ENCODE measurements around the gene PAQR7.

Gene PAQR7

DNA sequence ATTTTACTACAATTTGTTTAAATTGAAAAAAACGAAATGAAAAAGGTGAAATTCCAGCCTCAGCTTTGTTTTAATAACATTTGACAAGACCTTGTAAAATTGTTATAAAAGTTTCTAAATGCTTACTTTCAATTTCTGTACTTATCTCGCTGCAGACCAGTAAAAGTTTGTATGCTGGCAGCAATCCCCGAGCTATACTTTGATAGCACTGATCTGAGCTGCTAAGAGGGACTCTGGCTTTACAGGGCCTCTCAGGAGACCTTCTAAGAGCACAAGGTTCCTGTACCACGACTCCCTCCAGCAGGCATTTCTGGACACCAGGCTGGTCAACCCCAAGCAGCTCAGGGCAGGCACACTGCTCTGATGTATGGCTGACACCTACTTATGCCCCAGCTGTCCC is 17.6 kb upstream of the PAQR7 start:
- DNase-seq (ENCODE audit: low spot score in 2 of 2): no peak
- H3K9me3 ChIP-seq: no peaks in the 10 kb centered on the region
- peaks cover 6% of the 10 kb centered on the region for H3K36me3 ChIP-seq (replicated peaks)
- H3K4me3 ChIP-seq: no peak overlapping the region
- H3K27me3 ChIP-seq (ENCODE audit: low read depth): no peaks in the 10 kb centered on the region
- in situ Hi-C loops (cut with MboI; ENCODE audit: low sequenced_read_pairs): no loop called here
- peaks cover 5% of the 10 kb centered on the region for H3K4me1 ChIP-seq

DNA sequence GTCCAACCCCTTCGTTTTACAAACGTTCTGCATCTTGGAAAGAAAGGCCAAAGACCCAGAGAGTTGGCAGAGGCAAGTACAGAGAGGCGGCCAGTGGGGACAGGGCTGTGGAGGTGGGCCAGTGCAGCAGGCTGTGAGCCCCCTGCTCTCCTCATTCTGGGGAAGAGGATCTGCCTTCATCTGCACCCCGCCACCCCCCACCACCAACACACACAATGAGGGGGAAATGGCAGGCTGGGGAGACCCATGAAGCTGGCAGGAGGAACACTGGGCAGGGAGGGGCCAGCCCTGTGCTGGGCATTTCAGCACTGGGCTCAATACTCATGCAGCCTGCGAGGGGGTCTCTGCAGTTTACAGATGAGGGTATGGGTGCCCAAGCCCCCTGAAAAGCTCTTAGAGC is 16.1 kb upstream of the PAQR7 start:
- Histone ChIP-seq H3K36me3 (replicated peaks) (peaks cover 2% of the 10 kb centered on the region), H3K27me3 (ENCODE audit: low read depth) (no peaks in the 10 kb centered on the region), H3K9me3 (no peaks in the 10 kb centered on the region), H3K4me3 (no peak overlapping the region), H3K4me1 (peaks cover 5% of the 10 kb centered on the region)
- in situ Hi-C loops (cut with MboI; ENCODE audit: low sequenced_read_pairs): no loop called here
- DNase-seq (ENCODE audit: low spot score in 2 of 2): no peak

DNA sequence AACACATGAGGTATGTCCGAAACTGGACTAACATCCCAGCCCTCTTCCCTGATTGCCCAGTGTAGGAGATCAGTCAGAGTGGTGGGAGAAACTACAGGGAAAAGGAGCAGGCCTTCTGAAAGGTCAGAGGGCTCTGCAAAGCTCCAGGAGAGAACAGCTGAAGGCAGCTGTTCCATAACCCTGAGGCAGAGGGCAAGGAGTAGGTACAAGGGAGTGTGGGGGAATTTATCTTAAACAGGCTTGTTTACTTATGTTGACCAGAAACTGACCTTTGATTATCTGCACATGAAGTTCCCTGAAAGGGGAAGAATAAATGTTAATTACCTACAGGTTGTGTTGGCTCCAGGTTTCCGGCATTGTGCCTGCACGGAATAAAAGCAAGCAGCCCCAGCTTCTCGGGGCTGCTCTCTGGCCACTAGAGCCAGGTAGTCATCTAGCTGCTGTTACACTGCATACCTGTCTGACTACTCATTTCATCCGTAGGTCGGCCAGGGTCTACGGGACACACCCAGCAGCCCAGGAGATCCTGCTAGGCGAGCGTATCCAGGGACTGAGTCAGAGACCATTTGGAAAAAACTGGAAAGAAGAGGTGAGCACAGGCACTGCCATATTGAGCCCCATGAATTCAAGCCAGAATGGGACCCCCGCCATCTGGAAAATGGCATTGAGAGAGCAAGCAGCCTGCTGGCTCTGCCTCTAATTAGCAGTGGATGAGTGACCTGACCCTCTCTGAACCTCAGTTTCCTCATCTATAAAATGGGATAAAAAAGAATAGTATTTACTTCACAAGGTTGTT is 14.9 kb upstream of the PAQR7 start:
- in situ Hi-C loops (cut with MboI; ENCODE audit: low sequenced_read_pairs): no loop called here
- DNase-seq (ENCODE audit: low spot score in 2 of 2): no peak
- H3K4me1 ChIP-seq: peaks cover 3% of the 10 kb centered on the region
- peaks cover 2% of the 10 kb centered on the region; the same call in 1 of the 2 replicates for H3K36me3 ChIP-seq (replicated peaks)
- no peaks in the 10 kb centered on the region for H3K9me3 ChIP-seq
- H3K4me3 ChIP-seq: no peak overlapping the region
- no peaks in the 10 kb centered on the region for H3K27me3 ChIP-seq (ENCODE audit: low read depth)

DNA sequence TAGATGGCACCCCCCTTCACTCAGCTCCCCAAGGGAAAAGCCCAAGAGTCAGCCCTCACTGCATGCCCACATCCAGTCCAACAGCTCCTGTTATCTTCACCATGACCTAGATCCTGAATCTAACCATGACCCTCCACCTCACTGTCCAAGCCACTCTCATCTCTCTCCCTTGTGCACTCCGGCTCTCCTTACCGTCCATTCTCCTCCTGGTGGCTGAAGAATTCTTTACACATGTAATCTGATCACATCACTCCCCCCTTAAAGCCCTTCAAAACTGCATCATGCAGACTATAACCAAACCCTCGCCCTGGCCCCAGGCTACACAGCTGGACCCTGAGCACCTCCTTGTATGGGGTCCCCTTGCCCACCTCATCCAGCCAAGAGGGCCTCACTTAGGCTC is 14.0 kb upstream of the PAQR7 start:
- DNase-seq (ENCODE audit: low spot score in 2 of 2): no peak
- in situ Hi-C loops (cut with MboI; ENCODE audit: low sequenced_read_pairs): no loop called here
- Histone ChIP-seq H3K36me3 (replicated peaks) (no peaks in the 10 kb centered on the region; the same call in 1 of the 2 replicates), H3K4me3 (no peak overlapping the region), H3K9me3 (no peaks in the 10 kb centered on the region), H3K4me1 (no peaks in the 10 kb centered on the region), H3K27me3 (ENCODE audit: low read depth) (no peaks in the 10 kb centered on the region)

DNA sequence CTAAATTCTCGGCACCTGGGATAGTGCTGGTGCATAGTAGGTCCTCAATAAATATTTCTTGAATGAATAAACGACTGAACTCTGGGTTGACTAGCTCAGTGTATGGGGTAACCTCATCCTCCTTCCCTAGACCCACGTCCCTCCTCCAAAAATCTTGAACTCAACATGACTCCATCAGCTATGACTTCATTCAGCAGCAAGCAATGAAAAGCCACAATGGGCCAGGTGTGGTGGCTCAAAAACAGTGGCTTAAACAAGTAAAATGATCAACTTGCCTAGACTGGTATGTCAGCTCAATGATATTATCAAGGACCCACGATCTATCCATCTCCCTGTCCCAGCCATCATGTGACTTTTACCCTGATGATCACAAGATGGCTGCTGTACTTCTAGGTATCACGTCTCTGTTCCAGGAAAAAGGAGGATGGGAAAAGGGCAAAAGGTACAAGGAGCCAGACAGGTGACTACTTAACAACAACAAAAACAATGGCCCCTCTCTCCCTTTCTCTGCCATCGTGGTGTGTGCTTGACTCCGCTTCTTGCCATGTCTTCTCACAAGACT is 13.0 kb upstream of the PAQR7 start:
- no peaks in the 10 kb centered on the region for H3K36me3 ChIP-seq (replicated peaks)
- no peaks in the 10 kb centered on the region for H3K27me3 ChIP-seq (ENCODE audit: low read depth)
- no peaks in the 10 kb centered on the region for H3K9me3 ChIP-seq
- in situ Hi-C loops (cut with MboI; ENCODE audit: low sequenced_read_pairs): no loop called here
- no peaks in the 10 kb centered on the region for H3K4me1 ChIP-seq
- DNase-seq (ENCODE audit: low spot score in 2 of 2): no peak
- no peak overlapping the region for H3K4me3 ChIP-seq

DNA sequence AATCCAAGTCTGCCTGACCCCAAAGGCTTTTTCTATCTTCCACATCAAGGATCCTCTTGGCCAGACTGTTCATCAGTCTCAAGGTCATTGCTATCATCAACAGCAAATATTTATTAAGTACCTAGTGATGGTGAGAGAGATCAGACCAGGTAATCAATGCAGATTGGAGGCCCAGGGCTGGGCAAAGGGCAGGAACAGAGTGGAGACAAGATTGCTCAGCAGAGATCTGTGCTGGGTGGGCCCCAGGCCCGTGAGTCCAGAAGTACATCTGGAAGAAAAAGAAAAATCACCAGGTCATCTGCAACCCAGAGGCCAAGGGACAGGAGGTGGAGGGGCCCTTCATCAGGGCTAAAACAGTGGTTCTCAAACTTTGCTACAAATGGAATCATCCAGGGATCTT is 10.1 kb upstream of the PAQR7 start:
- DNase-seq (ENCODE audit: low spot score in 2 of 2): no peak
- Histone ChIP-seq H3K4me3 (no peak overlapping the region), H3K27me3 (ENCODE audit: low read depth) (no peaks in the 10 kb centered on the region), H3K36me3 (replicated peaks) (no peaks in the 10 kb centered on the region), H3K9me3 (no peaks in the 10 kb centered on the region), H3K4me1 (no peaks in the 10 kb centered on the region)
- in situ Hi-C loops (cut with MboI; ENCODE audit: low sequenced_read_pairs): no loop called here

DNA sequence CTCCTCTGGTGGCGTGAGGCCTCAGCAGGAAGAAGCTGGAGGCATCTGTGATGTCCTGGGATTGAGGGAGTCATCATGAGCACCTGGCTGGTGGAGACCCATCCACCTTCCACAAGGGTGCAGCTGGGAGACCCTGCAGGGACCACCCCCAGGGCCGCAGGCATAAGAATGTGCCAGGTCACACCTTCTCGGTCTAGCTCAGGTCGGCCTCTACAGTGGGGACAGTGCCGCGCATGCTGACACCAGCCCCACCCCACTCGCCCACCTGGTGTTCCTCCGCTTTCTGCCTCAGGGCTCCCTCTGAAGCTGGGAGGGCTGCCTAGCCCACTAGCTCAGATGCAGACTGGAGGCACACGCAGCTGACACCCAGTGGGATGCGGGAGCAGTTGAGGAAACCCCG is 5.8 kb upstream of the PAQR7 start:
- H3K9me3 ChIP-seq: no peaks in the 10 kb centered on the region
- H3K4me1 ChIP-seq: no peaks in the 10 kb centered on the region
- H3K27me3 ChIP-seq (ENCODE audit: low read depth): no peaks in the 10 kb centered on the region
- no peak for DNase-seq (ENCODE audit: low spot score in 2 of 2)
- in situ Hi-C loops (cut with MboI; ENCODE audit: low sequenced_read_pairs): no loop called here
- no peak overlapping the region for H3K4me3 ChIP-seq
- no peaks in the 10 kb centered on the region for H3K36me3 ChIP-seq (replicated peaks)

DNA sequence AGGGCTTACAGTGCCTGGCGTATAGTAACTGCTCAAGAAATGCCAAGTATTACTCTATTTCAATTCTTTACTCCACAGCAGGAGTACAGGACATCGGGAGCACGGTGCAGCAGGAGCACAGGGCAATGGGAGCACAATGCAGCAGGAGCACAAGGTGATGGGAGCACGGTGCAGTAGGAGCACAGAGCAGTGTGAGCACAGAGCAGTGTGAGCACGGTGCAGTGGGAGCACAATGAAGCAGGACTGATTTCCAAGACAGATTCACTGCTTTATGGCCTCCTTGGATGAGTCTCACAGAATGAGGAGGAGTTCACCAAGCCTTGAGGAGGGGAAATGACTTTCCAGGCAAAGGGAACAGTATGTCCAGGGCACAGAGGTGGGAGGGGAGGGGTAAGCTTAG is 5.0 kb upstream of the PAQR7 start:
- Histone ChIP-seq H3K36me3 (replicated peaks) (no peaks in the 10 kb centered on the region), H3K9me3 (no peaks in the 10 kb centered on the region), H3K27me3 (ENCODE audit: low read depth) (no peaks in the 10 kb centered on the region), H3K4me1 (peaks cover 3% of the 10 kb centered on the region; the same call in 1 of the 2 replicates), H3K4me3 (no peak overlapping the region)
- in situ Hi-C loops (cut with MboI; ENCODE audit: low sequenced_read_pairs): no loop called here
- DNase-seq (ENCODE audit: low spot score in 2 of 2): no peak

DNA sequence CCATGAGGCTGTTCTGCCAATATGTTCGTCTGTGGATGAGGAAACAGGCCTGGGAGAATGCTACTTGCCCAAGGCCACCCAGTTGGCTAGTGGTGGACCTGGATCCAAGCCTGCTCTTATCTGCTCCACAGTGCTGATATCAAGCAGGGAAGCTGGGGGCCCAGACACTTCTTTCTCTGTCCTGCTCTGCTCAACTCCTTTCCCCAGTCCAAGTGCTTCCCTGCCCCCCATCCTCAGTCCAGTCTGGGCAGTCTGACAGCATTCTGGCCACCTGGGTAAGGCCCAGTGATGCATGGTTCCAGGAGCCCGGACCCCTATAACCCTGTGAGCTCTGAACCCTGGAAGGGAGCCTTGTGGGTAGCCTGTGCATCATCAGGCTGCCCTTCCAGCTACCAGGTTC is 4.2 kb upstream of the PAQR7 start:
- no peaks in the 10 kb centered on the region for H3K9me3 ChIP-seq
- peaks cover 8% of the 10 kb centered on the region for H3K4me1 ChIP-seq
- in situ Hi-C loops (cut with MboI; ENCODE audit: low sequenced_read_pairs): no loop called here
- no peaks in the 10 kb centered on the region for H3K36me3 ChIP-seq (replicated peaks)
- H3K27me3 ChIP-seq (ENCODE audit: low read depth): no peaks in the 10 kb centered on the region
- no peak for DNase-seq (ENCODE audit: low spot score in 2 of 2)
- no peak overlapping the region for H3K4me3 ChIP-seq

DNA sequence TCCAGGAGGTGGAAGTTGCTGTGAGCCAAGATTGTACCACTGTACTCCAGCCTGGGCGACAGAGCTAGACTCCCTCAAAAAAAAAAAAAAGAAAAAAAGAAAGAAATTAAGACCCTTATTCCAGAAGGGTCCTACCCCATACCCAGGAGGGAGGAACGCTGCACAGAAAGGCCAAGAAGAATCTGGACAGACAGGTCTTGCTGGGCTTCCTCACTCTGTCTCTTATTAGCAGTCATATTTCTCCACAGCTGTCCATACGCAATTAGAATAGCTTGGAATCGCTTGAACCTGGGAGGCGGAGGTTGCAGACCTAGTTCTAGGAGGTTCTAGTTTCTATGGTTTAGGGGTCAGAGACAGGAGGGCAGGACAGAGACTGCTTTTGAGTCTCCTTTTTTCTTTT is 3.2 kb upstream of the PAQR7 start:
- H3K4me1 ChIP-seq: peaks cover 11% of the 10 kb centered on the region
- no peak for DNase-seq (ENCODE audit: low spot score in 2 of 2)
- H3K9me3 ChIP-seq: no peaks in the 10 kb centered on the region
- in situ Hi-C loops (cut with MboI; ENCODE audit: low sequenced_read_pairs): no loop called here
- H3K4me3 ChIP-seq: no peak overlapping the region
- H3K36me3 ChIP-seq (replicated peaks): no peaks in the 10 kb centered on the region
- H3K27me3 ChIP-seq (ENCODE audit: low read depth): no peaks in the 10 kb centered on the region

DNA sequence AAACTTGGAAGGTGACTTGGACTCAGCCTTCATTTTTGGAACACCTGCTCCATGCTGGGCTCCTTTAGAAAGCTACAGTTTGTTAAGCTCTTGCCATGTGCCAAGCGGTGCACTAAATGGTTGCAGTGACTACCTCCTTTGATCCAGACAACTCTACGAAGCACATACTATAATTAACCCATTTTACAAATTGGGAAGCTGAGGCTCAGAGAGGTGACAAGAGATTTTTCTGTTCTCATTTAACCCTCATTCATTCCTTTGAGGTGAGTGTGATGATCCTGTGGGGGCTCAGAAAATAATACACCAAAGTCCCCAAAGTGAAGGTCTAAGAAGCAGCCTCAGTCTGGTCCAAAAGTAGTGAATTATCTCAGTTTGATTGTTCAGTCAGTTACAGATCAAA is 1.6 kb upstream of the PAQR7 start:
- Histone ChIP-seq H3K36me3 (replicated peaks) (no peaks in the 10 kb centered on the region), H3K4me3 (no peak overlapping the region), H3K27me3 (ENCODE audit: low read depth) (no peaks in the 10 kb centered on the region), H3K4me1 (peaks cover 11% of the 10 kb centered on the region), H3K9me3 (no peaks in the 10 kb centered on the region)
- in situ Hi-C loops (cut with MboI; ENCODE audit: low sequenced_read_pairs): no loop called here
- no peak for DNase-seq (ENCODE audit: low spot score in 2 of 2)

DNA sequence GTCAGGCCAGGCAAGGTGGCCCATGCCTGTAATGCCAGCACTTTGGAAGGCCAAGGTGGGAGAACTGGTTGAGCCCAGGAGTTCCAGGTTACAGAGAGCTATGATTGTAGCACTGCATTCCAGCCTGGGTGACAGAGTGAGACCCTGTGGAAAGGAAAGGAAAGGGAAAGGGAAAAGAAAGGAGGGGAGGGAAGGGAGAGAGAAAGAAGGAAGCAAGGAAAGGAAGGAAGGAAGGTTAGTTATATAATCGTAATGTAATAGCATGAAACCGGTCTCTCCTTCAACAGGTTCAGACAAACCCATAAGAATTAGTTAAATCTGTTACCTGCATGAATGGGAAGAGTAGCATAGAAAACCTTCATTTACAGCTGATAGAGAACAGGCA is 1.2 kb upstream of the PAQR7 start:
- no peaks in the 10 kb centered on the region for H3K9me3 ChIP-seq
- no peaks in the 10 kb centered on the region for H3K36me3 ChIP-seq (replicated peaks)
- H3K27me3 ChIP-seq (ENCODE audit: low read depth): no peaks in the 10 kb centered on the region
- in situ Hi-C loops (cut with MboI; ENCODE audit: low sequenced_read_pairs): no loop called here
- no peak for DNase-seq (ENCODE audit: low spot score in 2 of 2)
- H3K4me1 ChIP-seq: peaks cover 12% of the 10 kb centered on the region
- no peak overlapping the region for H3K4me3 ChIP-seq

DNA sequence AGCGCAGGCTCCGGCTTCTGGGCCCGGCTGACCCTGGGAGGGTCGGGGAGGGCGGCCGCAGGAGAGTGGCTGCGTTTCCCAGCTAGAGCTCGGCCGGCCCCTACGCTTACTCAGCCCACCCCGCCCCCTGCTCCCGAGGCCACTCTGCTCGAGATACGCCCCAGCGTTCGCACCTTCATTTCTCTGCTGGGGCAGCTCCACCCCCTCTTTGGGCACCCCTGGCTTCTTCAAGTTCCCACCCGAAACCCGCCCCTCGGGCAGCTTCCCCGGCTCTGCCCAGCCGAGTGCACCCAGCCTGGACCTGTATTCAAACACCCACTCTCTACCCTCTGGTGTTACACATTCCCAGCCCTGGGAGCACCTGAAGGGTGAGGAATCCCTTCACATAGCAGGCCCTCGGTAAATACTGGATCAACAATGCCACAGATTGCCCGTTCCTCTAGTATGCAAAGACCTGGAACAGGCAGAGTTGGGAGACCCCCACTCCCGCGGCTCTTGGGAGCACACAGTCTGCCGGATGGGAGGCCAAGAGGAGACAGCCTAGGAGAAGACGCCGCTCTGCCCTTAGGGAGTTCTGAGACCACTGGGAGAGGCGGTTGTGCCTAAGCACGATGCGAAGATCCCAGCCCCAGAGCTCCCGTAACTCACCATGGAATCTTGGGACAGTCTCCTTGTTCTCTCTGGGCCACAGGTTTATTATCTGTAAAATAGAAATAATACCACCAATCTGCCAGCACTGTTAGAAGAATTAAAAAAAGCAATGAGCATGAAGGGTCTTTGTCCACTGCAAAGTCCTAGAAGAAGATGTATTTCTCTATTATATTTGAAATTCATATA is 566 bp upstream of the PAQR7 start:
- DNase-seq (ENCODE audit: low spot score in 2 of 2): no peak
- Histone ChIP-seq H3K9me3 (no peaks in the 10 kb centered on the region), H3K4me1 (peaks cover 15% of the 10 kb centered on the region), H3K27me3 (ENCODE audit: low read depth) (no peaks in the 10 kb centered on the region), H3K4me3 (peak overlapping the region; percentile 15; the same call in 1 of the 2 replicates), H3K36me3 (replicated peaks) (no peaks in the 10 kb centered on the region)
- in situ Hi-C loops (cut with MboI; ENCODE audit: low sequenced_read_pairs): no loop called here

DNA sequence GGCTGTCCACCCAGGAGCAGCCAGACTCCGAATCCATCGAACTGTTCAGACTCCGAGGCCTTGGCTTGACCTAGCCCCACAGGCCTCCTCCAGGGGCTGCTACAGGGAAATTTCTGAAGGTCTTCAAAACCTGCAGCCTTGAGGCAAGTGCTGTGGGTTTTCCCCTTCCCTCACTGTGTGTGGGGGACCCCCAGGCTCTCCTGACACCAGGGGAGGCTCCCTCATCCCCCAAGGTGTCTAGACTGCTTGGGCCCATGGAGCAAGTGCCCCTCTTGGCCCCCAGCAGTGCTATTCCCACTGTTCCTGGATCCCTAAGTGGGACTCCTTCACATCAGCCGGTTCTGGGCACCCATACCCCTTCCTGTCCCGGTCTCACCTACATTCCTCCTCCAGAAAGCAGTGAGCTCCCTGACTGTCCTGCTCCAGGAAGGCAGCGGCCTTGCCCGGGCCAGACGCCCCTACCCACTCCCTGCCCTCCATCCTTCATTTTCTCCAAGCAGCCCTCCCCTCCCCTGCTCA is 814 bp downstream of the PAQR7 start:
- H3K4me3 ChIP-seq: peak overlapping the region; percentile 36
- no peaks in the 10 kb centered on the region for H3K27me3 ChIP-seq (ENCODE audit: low read depth)
- no peak for DNase-seq (ENCODE audit: low spot score in 2 of 2)
- in situ Hi-C loops (cut with MboI; ENCODE audit: low sequenced_read_pairs): no loop called here
- H3K4me1 ChIP-seq: peaks cover 15% of the 10 kb centered on the region
- H3K9me3 ChIP-seq: no peaks in the 10 kb centered on the region
- no peaks in the 10 kb centered on the region for H3K36me3 ChIP-seq (replicated peaks)
